Measurements from ENCODE around the gene SELENBP1.

DNA sequence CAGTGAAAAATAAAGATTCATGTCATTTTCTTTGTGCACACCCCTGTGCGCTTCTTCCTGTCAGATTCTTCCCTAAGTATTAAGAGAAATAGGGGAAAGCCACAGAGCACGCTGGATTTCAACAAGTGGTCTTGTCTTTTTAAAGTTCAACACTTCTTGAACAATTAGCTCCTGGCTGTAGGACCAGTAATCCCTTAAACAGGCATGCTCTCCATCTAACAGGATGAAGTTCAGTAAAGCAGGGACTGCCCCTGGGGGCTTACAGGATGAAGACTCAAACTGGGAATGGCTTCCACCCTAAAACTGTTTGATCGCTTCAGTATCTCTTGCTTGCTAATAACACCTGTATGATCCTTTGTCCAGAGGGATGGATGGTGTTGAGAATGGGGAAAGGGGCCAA is 31.1 kb upstream of the SELENBP1 start:
- TF ChIP-seq, protein P1, sequence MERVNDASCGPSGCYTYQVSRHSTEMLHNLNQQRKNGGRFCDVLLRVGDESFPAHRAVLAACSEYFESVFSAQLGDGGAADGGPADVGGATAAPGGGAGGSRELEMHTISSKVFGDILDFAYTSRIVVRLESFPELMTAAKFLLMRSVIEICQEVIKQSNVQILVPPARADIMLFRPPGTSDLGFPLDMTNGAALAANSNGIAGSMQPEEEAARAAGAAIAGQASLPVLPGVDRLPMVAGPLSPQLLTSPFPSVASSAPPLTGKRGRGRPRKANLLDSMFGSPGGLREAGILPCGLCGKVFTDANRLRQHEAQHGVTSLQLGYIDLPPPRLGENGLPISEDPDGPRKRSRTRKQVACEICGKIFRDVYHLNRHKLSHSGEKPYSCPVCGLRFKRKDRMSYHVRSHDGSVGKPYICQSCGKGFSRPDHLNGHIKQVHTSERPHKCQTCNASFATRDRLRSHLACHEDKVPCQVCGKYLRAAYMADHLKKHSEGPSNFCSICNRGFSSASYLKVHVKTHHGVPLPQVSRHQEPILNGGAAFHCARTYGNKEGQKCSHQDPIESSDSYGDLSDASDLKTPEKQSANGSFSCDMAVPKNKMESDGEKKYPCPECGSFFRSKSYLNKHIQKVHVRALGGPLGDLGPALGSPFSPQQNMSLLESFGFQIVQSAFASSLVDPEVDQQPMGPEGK (CRISPR knock-in tag; IDR thresholded peaks at IDR 0.05; ENCODE audit: borderline replicate concordance), result no peak
- TF ChIP-seq ZFP3 (CRISPR knock-in tag; IDR thresholded peaks at IDR 0.05), result no peak
- TF ChIP-seq GLIS3 (CRISPR knock-in tag; IDR thresholded peaks at IDR 0.05), result no peak
- no peak for TF ChIP-seq ZFP30 (CRISPR knock-in tag; IDR thresholded peaks at IDR 0.05)
- TF ChIP-seq, protein P2, sequence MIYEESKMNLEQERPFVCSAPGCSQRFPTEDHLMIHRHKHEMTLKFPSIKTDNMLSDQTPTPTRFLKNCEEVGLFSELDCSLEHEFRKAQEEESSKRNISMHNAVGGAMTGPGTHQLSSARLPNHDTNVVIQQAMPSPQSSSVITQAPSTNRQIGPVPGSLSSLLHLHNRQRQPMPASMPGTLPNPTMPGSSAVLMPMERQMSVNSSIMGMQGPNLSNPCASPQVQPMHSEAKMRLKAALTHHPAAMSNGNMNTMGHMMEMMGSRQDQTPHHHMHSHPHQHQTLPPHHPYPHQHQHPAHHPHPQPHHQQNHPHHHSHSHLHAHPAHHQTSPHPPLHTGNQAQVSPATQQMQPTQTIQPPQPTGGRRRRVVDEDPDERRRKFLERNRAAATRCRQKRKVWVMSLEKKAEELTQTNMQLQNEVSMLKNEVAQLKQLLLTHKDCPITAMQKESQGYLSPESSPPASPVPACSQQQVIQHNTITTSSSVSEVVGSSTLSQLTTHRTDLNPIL (CRISPR knock-in tag; IDR thresholded peaks at IDR 0.05; ENCODE audit: low read depth), result no peak
- TF ChIP-seq ARNTL (CRISPR knock-in tag; IDR thresholded peaks at IDR 0.05; ENCODE audit: borderline replicate concordance, low read depth), result no peak
- TF ChIP-seq PPARA (CRISPR knock-in tag; IDR thresholded peaks at IDR 0.05; ENCODE audit: borderline replicate concordance), result no peak
- no peak for TF ChIP-seq CSDC2 (CRISPR knock-in tag; IDR thresholded peaks at IDR 0.05)
- no peak for TF ChIP-seq OSR1 (CRISPR knock-in tag; IDR thresholded peaks at IDR 0.05)
- no peak for TF ChIP-seq ZNF70 (CRISPR knock-in tag; IDR thresholded peaks at IDR 0.05)
- TF ChIP-seq ESRRG (CRISPR knock-in tag; IDR thresholded peaks at IDR 0.05), result no peak
- no peak for TF ChIP-seq ZNF565 (CRISPR knock-in tag; conservative IDR thresholded peaks at IDR 0.05; ENCODE audit: low read depth)

Data from SK-N-SH treated with all-trans-retinoic acid at 6 μM for 48 hours (cell line).